Kidney (tissue), 22 donors: ENCODE results near the gene KRT8. TPM values are rescaled to one million over a fixed set of nuclear protein-coding genes. Genes with fewer than 3 reads are reported as not detected.
"Not testable (repeated sequence)": the region's sequence is repeated elsewhere in the genome, so short reads cannot be mapped to it uniquely, and the experiment has no call there.

Experiments used
- DNase-seq, 5 donors: peaks; one replicate each; pipeline ENCODE4 v3.0.0-alpha.2; 2013 to 2020
- FAIRE-seq: peaks from 2 replicates; lab custom pipeline; 2012; peaks lifted over from hg19 to GRCh38; lab: Jason Lieb, UNC
- H3K27ac ChIP-seq, 2 donors: one replicate each; pipeline ENCODE4 v1.7.0; 2013; ENCODE audit warnings: low read depth in 2 of 2, low read length in 2 of 2, inconsistent platforms in 1 of 2
- H3K27me3 ChIP-seq: one replicate; pipeline ENCODE4 v1.7.1; 2013; ENCODE audit warnings: low read length, inconsistent platforms; ENCODE audit not compliant: control insufficient read depth, insufficient read depth
- H3K36me3 ChIP-seq, 3 donors: one replicate each; pipeline versions ENCODE4 v1.7.0 to v1.7.1; 2013; ENCODE audit warnings: low read length in 3 of 3, control low read depth in 1 of 3, inconsistent platforms in 1 of 3; ENCODE audit not compliant: insufficient read depth in 3 of 3, control insufficient read depth in 2 of 3
- H3K4me1 ChIP-seq, 3 donors: one replicate each; pipeline versions ENCODE4 v1.7.0 to v1.7.1; 2013; ENCODE audit warnings: low read length in 3 of 3, inconsistent platforms in 1 of 3, low read depth in 1 of 3; ENCODE audit not compliant: control insufficient read depth in 2 of 3, insufficient read depth in 2 of 3
- H3K4me3 ChIP-seq, 3 donors: one replicate each; pipeline versions ENCODE4 v1.7.0 to v1.8.1; 2013; ENCODE audit warnings: low read length in 3 of 3, control low read depth in 1 of 3, inconsistent platforms in 1 of 3
- H3K9ac ChIP-seq, 3 donors: one replicate each; pipeline versions ENCODE4 v1.7.0 to v1.7.1; 2013; ENCODE audit warnings: low read length in 3 of 3, control low read depth in 1 of 3, inconsistent platforms in 1 of 3
- H3K9me3 ChIP-seq, 3 donors: one replicate each; pipeline versions ENCODE4 v1.7.0 to v1.7.1; 2013; ENCODE audit warnings: low read length in 3 of 3, control low read depth in 1 of 3, inconsistent platforms in 1 of 3; ENCODE audit not compliant: control insufficient read depth in 2 of 3, insufficient read depth in 1 of 3
- CTCF ChIP-seq: IDR thresholded peaks from 3 replicates; pipeline ENCODE4 v1.5.1; 2012; ENCODE audit warnings: mild to moderate bottlenecking, moderate library complexity, borderline replicate concordance; ENCODE audit not compliant: insufficient read depth; ENCODE audit errors: extremely low read depth
- intact Hi-C: fragments of 100-400 bp; cut with DNase I; formaldehyde crosslinking; loops from one replicate; pipeline ENCODE4 v1.11.1; 2022
- long read RNA-seq, 10 donors: library from polyadenylated mRNA in 1 of 10; unstranded in 1 of 10; transcript quantifications; one replicate each; pipeline ENCODE4 v2.0.0 and lab custom pipeline, GENCODE V29; 2021 to 2026
- polyA plus RNA-seq: library from polyadenylated mRNA; stranded (reverse); fragments of 350-450 nt; fragmentation: Illumina TruSeq; extraction: RNeasy Lipid Tissue Mini Kit (QIAGEN cat#74804); gene quantifications from one replicate; pipeline ENCODE4 v1.2.3, GENCODE V29; 2014; ENCODE audit warnings: low read depth, low replicate concordance; ENCODE audit not compliant: insufficient read depth
- total RNA-seq: library from RNA; stranded (reverse); fragmentation: NEBNext Ultra II Directional; extraction: Animal tissue kit (Norgen Biotek cat#: 25700); gene quantifications from one replicate; pipeline ENCODE4 v1.2.1, GENCODE V29; 2021
- donor health status: control.
- donor health status: control.
- donor health status: control.
- donor health status: control.
- donor health status: control.
- donor health status: DM: yes; HTN: yes; CAD: no.
- donor health status: Normal renal cell carcinoma (clear cell type).

KRT8 gene
- total RNA-seq (546 TPM), polyA plus RNA-seq (333 TPM)
- long read RNA-seq, donor 1, partial matches to known transcripts, result 285 of 293 reads
- long read RNA-seq, donor 1, other reads (novel, unspliced or antisense), result 5 of 293 reads
- long read RNA-seq, donor 2, partial matches to known transcripts, result 425 of 430 reads
- long read RNA-seq, donor 2, other reads (novel, unspliced or antisense), result 0 of 430 reads
- long read RNA-seq, donor 3, partial matches to known transcripts, result 690 of 721 reads
- long read RNA-seq, donor 3, other reads (novel, unspliced or antisense), result 27 of 721 reads
- long read RNA-seq, donor 4, partial matches to known transcripts, result 268 of 269 reads
- long read RNA-seq, donor 4, other reads (novel, unspliced or antisense), result 0 of 269 reads
- long read RNA-seq, donor 5, partial matches to known transcripts, result 5 of 7 reads
- long read RNA-seq, donor 5, other reads (novel, unspliced or antisense), result 0 of 7 reads
- long read RNA-seq, donor 6, partial matches to known transcripts, result 181 of 184 reads
- long read RNA-seq, donor 6, other reads (novel, unspliced or antisense), result 0 of 184 reads
- long read RNA-seq, donor 7, partial matches to known transcripts, result 987 of 1,016 reads
- long read RNA-seq, donor 7, other reads (novel, unspliced or antisense), result 24 of 1,016 reads
- long read RNA-seq, donor 8, partial matches to known transcripts, result 382 of 399 reads
- long read RNA-seq, donor 8, other reads (novel, unspliced or antisense), result 10 of 399 reads
- long read RNA-seq, donor 9, partial matches to known transcripts, result 80 of 81 reads
- long read RNA-seq, donor 9, other reads (novel, unspliced or antisense), result 0 of 81 reads
- long read RNA-seq, donor 10, partial matches to known transcripts, result 550 of 555 reads
- long read RNA-seq, donor 10, other reads (novel, unspliced or antisense), result 0 of 555 reads

GRCh38 chr12:52904509-52905300, at the start of gene KRT8:
Gene KRT8, minus strand, starts transcription at chr12:52905076. Its CDS starts 95 bp downstream, at chr12:52904981.
- intact Hi-C loops, H3K9me3 ChIP-seq, H3K27me3 ChIP-seq, FAIRE-seq: not testable (repeated sequence)
- Histone ChIP-seq H3K9ac (peak within 1 kb of the TSS; percentile 41 to 83 (median 47)), H3K36me3 (peaks cover 0 to 17% (median 11%) of the 10 kb centered on the region in 3 donors), H3K4me1 (peaks cover 0 to 27% (median 14%) of the 10 kb centered on the region in 3 donors), H3K4me3 (peak within 1 kb of the TSS; percentile 60 to 84 (median 73)), H3K27ac (peak within 1 kb of the TSS; percentile 73 to 93)
- DNase-seq, result peak; percentile 89 to 95 (median 92)
- peak; percentile 45 for TF ChIP-seq CTCF

GRCh38 chr12:52953181-52953841, 48.4 kb upstream of the KRT8 start:
- H3K27me3 ChIP-seq, result no peaks in the 10 kb centered on the region

More at GRCh38 chr12:52953181-52953841, 48.4 kb upstream of the KRT8 start:
- Histone ChIP-seq H3K27ac (no peak overlapping the region), H3K4me1 (peaks cover 0 to 11% (median 0%) of the 10 kb centered on the region in 3 donors), H3K9me3 (no peaks in the 10 kb centered on the region), H3K36me3 (peaks cover 0 to 16% (median 3%) of the 10 kb centered on the region in 3 donors), H3K4me3 (no peak overlapping the region), H3K9ac (no peak overlapping the region)
- FAIRE-seq (no peak), DNase-seq (no peak)
- TF ChIP-seq CTCF, result no peak
- intact Hi-C loops, result no loop called here
